MM.1S (cell line): ENCODE results near the gene CACNG5.

ENCODE experiments used
- EZH2 ChIP-seq: fragments of 300-600 bp; sonication (generic); optimal IDR thresholded peaks from 2 replicates; pipeline ENCODE3; 2017; ENCODE audit warnings: low read depth, mild to moderate bottlenecking, antibody characterized with exemption, low read length, mixed read lengths
- EZH2phosphoT487 ChIP-seq: fragments of 300-600 bp; sonication (generic); IDR thresholded peaks from 2 replicates; pipeline ENCODE4 v1.6.1; 2018; ENCODE audit warnings: antibody characterized with exemption, low read length
- TF ChIP-seq, protein P1 (sequence below): fragments of 300-600 bp; sonication (generic); IDR thresholded peaks from 2 replicates; pipeline ENCODE4 v1.5.1; 2016; ENCODE audit warnings: antibody characterized with exemption, low read length, mixed read lengths

DNA sequence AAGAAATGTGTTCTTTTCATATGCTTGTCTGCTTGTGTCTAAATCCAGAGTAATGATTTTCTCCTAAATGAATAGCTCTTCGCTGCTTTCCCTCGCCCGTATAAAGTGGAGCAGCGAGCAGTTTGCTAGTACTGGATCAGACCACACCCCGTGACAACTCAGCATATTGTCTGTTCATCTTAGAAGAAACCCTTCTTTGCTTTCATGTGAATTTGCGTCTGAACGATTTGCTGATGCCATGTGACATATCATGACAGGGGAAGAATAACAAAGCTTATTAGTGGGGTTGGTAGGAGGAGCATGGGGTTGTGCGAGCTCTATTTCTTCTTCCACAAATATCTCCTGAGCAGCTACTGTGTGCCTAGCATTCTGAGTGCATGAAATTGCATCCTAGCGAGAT is 85.5 kb downstream of the CACNG5 start:
- TF ChIP-seq, protein P1, sequence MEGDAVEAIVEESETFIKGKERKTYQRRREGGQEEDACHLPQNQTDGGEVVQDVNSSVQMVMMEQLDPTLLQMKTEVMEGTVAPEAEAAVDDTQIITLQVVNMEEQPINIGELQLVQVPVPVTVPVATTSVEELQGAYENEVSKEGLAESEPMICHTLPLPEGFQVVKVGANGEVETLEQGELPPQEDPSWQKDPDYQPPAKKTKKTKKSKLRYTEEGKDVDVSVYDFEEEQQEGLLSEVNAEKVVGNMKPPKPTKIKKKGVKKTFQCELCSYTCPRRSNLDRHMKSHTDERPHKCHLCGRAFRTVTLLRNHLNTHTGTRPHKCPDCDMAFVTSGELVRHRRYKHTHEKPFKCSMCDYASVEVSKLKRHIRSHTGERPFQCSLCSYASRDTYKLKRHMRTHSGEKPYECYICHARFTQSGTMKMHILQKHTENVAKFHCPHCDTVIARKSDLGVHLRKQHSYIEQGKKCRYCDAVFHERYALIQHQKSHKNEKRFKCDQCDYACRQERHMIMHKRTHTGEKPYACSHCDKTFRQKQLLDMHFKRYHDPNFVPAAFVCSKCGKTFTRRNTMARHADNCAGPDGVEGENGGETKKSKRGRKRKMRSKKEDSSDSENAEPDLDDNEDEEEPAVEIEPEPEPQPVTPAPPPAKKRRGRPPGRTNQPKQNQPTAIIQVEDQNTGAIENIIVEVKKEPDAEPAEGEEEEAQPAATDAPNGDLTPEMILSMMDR = no peak
- no peak for TF ChIP-seq EZH2phosphoT487
- TF ChIP-seq EZH2 = no peak
